ENCODE measurements around the gene CDH13.

- no peak for TF ChIP-seq CREB1 (IDR thresholded peaks at IDR 0.05)
- TF ChIP-seq CREB1 (CRISPR knock-in tag; IDR thresholded peaks at IDR 0.05): no peak
- no peak for TF ChIP-seq ATF1 (CRISPR knock-in tag; IDR thresholded peaks at IDR 0.05)
- TF ChIP-seq ATF1 (tag; IDR thresholded peaks at IDR 0.05): no peak
- no peak for TF ChIP-seq CBX5 (IDR thresholded peaks at IDR 0.05; ENCODE audit: borderline replicate concordance, low read depth)
- TF ChIP-seq AFF4 (CRISPR knock-in tag; IDR thresholded peaks at IDR 0.05): no peak
- TF ChIP-seq POLR2A (conservative IDR thresholded peaks at IDR 0.05): no peak
- no peak for TF ChIP-seq CCNT2 (IDR thresholded peaks at IDR 0.05; ENCODE audit: borderline replicate concordance, extremely low read depth, insufficient read length, low read depth, low read length)
- TF ChIP-seq ZNF280B (CRISPR knock-in tag; IDR thresholded peaks at IDR 0.05): no peak
- TF ChIP-seq ZNF436 (CRISPR knock-in tag; IDR thresholded peaks at IDR 0.05): no peak
- no peak for TF ChIP-seq PKNOX1 (IDR thresholded peaks at IDR 0.05)
- no peak for TF ChIP-seq IRF9 (tag; IDR thresholded peaks at IDR 0.05)
Measured at GRCh38 chr16:82738699-82739098, 111.9 kb downstream of the CDH13 start.

All from K562 (cell line).